ENCODE results near the gene COL6A5. TPM values are rescaled to one million over a fixed set of nuclear protein-coding genes. Genes with fewer than 3 reads are reported as not detected.
"Not testable (repeated sequence)": the region's sequence is repeated elsewhere in the genome, so short reads cannot be mapped to it uniquely, and the experiment has no call there.

The COL6A5 gene
- total RNA-seq, 1 experiment from 2014 or later, result 0.04 TPM

DNA sequence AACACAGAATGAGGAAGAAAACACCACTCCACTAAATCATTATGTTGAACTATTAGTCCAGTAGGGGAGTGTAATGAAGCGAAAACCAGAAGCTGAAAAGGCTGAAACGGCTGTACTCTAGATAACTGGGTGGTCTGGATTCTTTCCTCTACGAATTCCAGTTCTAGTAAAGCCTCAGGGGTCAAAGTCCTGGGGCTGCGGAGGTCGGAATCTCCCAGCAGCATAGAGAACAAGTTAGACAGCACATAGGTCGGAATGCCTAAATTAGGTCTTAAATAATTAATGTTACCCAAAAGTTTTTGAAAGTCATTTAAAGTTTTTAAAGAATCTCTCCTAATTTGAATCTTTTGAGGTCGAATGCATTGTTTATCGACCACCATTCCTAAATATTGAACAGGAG lies 102.7 kb downstream of the COL6A5 start:
- H3K79me2 ChIP-seq (ENCODE audit: insufficient read depth, low read length); H3K9ac ChIP-seq (ENCODE audit: extremely low read depth, insufficient read length, low read length); H3K18ac ChIP-seq (ENCODE audit: insufficient read length, low read depth, low read length); H2AFZ ChIP-seq (ENCODE audit: low read length); H4K5ac ChIP-seq (ENCODE audit: insufficient read length, low read depth, low read length); H4K20me1 ChIP-seq (ENCODE audit: control insufficient read depth, insufficient read depth, insufficient read length); H3K27ac Mint-ChIP-seq; H3K56ac ChIP-seq (ENCODE audit: insufficient read length, low read depth, low read length); H3K27ac ChIP-seq (ENCODE audit: insufficient read length, low read depth, low read length); H2BK5ac ChIP-seq (ENCODE audit: insufficient read length, low read length); H3K4me1 Mint-ChIP-seq; H3K4me3 Mint-ChIP-seq; H2BK120ac ChIP-seq (ENCODE audit: low read depth, low read length, poor library complexity, severe bottlenecking); H3K27me3 ChIP-seq (ENCODE audit: insufficient read depth, low read length); H2AK5ac ChIP-seq (ENCODE audit: insufficient read length, low read length); H3K9me3 ChIP-seq (ENCODE audit: control insufficient read depth, low read depth, low read length); H2BK12ac ChIP-seq (ENCODE audit: insufficient read length, low read depth, low read length); H3K23me2 ChIP-seq (ENCODE audit: insufficient read length, low read depth, low read length, poor library complexity, severe bottlenecking); H3K27me3 Mint-ChIP-seq (ENCODE audit: low read depth); H3K4me2 ChIP-seq (ENCODE audit: insufficient read depth, insufficient read length, low read length); H3K23ac ChIP-seq (ENCODE audit: insufficient read length, low read depth, low read length); H3K79me1 ChIP-seq (ENCODE audit: insufficient read depth, low read depth, low read length, poor library complexity, severe bottlenecking); H3K4me1 ChIP-seq (ENCODE audit: insufficient read depth, low read length); H4K8ac ChIP-seq (replicated peaks; ENCODE audit: insufficient read length, low read depth, low read length); H3K4ac ChIP-seq (ENCODE audit: low read depth, low read length); DNase-seq; H3T11ph ChIP-seq (ENCODE audit: low read length); H4K91ac ChIP-seq (ENCODE audit: insufficient read length, low read depth, low read length); H2BK20ac ChIP-seq (ENCODE audit: low read depth, low read length, poor library complexity, severe bottlenecking); H2BK15ac ChIP-seq (ENCODE audit: low read depth, low read length); H3K14ac ChIP-seq (ENCODE audit: insufficient read depth, low read length): not testable (repeated sequence)
- WGBS (ENCODE audit: extremely low coverage, insufficient read length, low lambda C conversion rate), result no CpG with 5 or more reads among the region's 8 CpGs
- peaks cover 3 to 13% (median 4%) of the 10 kb centered on the region in 3 experiments; a peak in 4 of 7 replicates for H3K36me3 Mint-ChIP-seq (ENCODE audit: insufficient read depth in 1 of 3, low read depth in 3 of 3)
- peaks cover 9 to 18% of the 10 kb centered on the region in 2 experiments for H3K9me3 Mint-ChIP-seq
